ENCODE results near the gene KIF15.
"Not testable (repeated sequence)": the region's sequence is repeated elsewhere in the genome, so short reads cannot be mapped to it uniquely, and the experiment has no call there.

Gene KIF15

GRCh38 chr3:44845528-44846520, 84.2 kb downstream of the KIF15 start:
- DNase-seq (ENCODE audit: low read depth) = no peak
- no peak overlapping the region for H3K4me3 ChIP-seq (ENCODE audit: low read depth, low read length)
- TF ChIP-seq MYC (IDR thresholded peaks at IDR 0.05; ENCODE audit: low read depth, low read length) = no peak
- no peak for TF ChIP-seq CTCF (IDR thresholded peaks at IDR 0.05; ENCODE audit: low read depth, low read length)
- no peak for TF ChIP-seq POLR2A (IDR thresholded peaks at IDR 0.05; ENCODE audit: extremely low read depth, insufficient read length)
- no peak for TF ChIP-seq MAX (IDR thresholded peaks at IDR 0.05; ENCODE audit: low read depth, low read length)

DNA sequence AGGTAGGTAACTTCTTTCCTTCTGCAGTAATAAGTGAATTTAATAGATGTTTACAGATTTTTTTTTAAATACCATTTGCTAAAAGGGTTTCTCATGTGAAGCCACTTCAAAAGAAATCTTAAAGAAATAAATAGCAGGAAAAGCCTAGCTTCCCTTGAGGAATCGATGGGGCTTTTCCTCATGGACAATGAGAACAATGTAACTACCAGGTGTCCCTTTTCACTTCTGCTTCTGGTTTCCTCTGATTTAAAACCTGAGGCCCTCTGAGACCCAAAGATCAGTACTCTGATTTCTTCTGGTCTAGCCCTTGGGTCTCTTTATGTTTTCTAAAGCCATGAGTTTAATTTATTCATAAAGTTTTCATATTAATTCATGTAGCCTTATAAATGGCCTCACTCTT, 87.0 kb downstream of the KIF15 start:
- no peak overlapping the region for H3K4me3 ChIP-seq (ENCODE audit: low read depth, low read length)
- no peak for TF ChIP-seq POLR2A (IDR thresholded peaks at IDR 0.05; ENCODE audit: extremely low read depth, insufficient read length)
- no peak for TF ChIP-seq MAX (IDR thresholded peaks at IDR 0.05; ENCODE audit: low read depth, low read length)
- TF ChIP-seq CTCF (IDR thresholded peaks at IDR 0.05; ENCODE audit: low read depth, low read length) = no peak
- TF ChIP-seq MYC (IDR thresholded peaks at IDR 0.05; ENCODE audit: low read depth, low read length) = no peak
- DNase-seq (ENCODE audit: low read depth) = no peak

DNA sequence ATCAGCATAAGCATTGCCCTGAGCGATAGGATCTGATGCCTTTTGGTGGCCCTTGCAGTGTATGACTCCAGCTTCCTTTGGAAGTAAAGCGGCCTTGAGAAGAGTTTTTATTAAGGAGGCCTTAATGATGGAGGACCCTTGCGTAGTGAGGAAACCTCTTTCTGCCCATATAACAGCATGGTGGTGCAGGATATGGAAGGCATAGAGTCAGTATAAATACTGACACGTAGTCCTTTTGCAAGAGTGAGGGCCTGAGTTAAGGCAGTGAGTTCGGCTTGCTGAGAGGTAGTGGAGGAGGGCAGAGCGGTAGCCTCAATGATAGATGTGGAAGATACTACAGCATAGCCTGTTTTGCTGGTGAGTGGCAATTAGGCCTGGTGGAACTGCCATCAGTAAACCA, 95.1 kb downstream of the KIF15 start:
- DNase-seq (ENCODE audit: low read depth); H3K4me3 ChIP-seq (ENCODE audit: low read depth, low read length): not testable (repeated sequence)

DNA sequence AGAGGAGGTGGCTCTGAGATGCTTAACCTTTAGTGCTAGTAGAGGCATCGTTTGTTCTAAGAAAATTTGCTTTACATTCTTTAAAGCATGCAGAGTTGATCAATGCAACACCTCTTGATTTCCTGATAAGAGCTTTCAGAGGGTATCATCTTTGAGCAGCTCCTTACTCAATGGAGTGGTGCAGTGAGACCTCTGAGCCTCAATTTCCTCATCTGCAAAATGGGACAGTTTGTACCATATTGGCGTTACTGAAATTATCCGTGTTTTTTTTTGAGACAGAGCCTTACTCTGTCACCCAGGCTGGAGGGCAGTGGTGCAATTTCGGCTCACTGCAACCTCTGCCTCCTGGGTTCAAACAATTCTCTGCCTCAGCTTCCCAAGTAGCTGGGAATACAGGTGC, 98.5 kb downstream of the KIF15 start:
- DNase-seq (ENCODE audit: low read depth) = no peak
- no peak overlapping the region for H3K4me3 ChIP-seq (ENCODE audit: low read depth, low read length)
- TF ChIP-seq CTCF (IDR thresholded peaks at IDR 0.05; ENCODE audit: low read depth, low read length) (no peak), POLR2A (IDR thresholded peaks at IDR 0.05; ENCODE audit: extremely low read depth, insufficient read length) (no peak), MYC (IDR thresholded peaks at IDR 0.05; ENCODE audit: low read depth, low read length) (no peak), MAX (IDR thresholded peaks at IDR 0.05; ENCODE audit: low read depth, low read length) (no peak)

DNA sequence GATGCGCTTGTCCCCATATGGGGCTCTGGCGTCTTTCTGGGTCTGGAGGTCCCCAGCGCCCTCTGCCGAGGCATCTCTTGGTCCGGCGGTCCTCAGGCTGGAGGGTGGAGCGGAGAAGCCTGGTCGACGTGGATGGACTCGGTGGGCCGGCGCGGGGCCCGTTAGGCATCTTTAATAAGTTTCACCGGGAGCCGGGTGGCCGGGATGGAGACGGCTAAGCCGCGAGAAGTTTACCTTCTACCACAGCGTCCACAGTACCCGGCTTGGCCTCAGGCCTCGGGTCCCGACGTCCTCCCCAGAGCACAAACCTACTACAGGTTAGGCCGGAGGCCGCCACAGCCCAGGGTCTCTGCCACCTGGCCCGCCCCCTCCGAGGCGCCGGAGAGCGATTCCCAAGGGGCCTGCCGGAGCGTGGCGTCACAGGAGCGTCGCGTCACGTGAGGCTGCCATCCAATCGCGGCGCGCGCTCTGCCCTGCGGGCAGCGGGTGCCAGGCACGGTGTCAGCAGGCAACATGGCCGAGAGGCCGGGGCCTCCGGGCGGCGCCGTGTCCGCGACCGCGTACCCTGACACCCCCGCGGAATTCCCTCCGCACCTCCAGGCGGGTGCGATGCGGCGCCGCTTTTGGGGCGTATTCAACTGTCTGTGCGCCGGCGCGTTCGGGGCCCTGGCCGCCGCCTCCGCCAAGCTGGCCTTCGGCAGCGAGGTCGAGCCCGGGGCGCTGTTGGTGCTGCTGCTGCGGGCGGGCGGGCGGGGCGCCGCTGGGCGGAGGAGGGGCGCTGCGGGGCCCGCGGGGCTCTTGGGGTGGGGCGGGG, 100.0 kb downstream of the KIF15 start, which contains the start of gene TMEM42:
Gene TMEM42, plus strand, starts transcription at position 501 of the 814 bp plus-strand sequence. Its CDS starts 13 bp downstream, at position 514.
- TF ChIP-seq MAX (IDR thresholded peaks at IDR 0.05; ENCODE audit: low read depth, low read length) (peak; percentile 97), POLR2A (IDR thresholded peaks at IDR 0.05; ENCODE audit: extremely low read depth, insufficient read length) (peak; percentile 71), CTCF (IDR thresholded peaks at IDR 0.05; ENCODE audit: low read depth, low read length) (no peak), MYC (IDR thresholded peaks at IDR 0.05; ENCODE audit: low read depth, low read length) (peak; percentile 62; the same call in 1 of the 2 replicates)
- DNase-seq (ENCODE audit: low read depth) = peak; percentile 91

DNA sequence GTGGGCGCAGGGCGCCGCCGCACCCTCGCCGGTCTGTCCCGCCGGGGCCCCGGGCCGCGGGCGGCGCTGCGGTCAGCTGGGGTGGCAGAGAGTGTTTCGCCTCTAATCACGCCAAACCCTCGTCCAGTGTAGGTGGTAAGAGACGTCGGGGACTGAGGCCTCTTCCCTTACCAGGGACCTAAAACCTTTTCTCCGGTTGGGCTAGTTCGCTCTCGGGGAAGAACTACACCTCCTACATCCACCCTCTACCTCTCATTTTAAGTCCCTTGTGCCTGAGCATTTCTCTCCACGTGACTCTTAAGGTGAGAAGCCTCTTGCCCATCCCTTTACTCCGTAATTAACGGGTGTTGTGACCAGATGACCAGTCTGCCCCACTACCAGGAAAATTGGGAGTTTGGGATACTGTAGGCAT, 100.6 kb downstream of the KIF15 start:
- peak overlapping the region; percentile 83 for H3K4me3 ChIP-seq (ENCODE audit: low read depth, low read length)
- DNase-seq (ENCODE audit: low read depth) = peak; percentile 58
- TF ChIP-seq MAX (IDR thresholded peaks at IDR 0.05; ENCODE audit: low read depth, low read length) (peak; percentile 58), POLR2A (IDR thresholded peaks at IDR 0.05; ENCODE audit: extremely low read depth, insufficient read length) (no peak)

More for the DNA sequence above, 100.0 kb downstream of the KIF15 start, which contains the start of gene TMEM42:
- peak within 1 kb of the TSS; percentile 83 for H3K4me3 ChIP-seq (ENCODE audit: low read depth, low read length)

Measured in NB4 (cell line).